Fibroblast of lung (primary cell): ENCODE results near the gene TAS1R1.

Experiments used
- EZH2 ChIP-seq: IDR thresholded peaks from 2 replicates; pipeline ENCODE4 v1.5.1; 2012; ENCODE audit warnings: low read length, control low read depth, mild to moderate bottlenecking; ENCODE audit errors: missing control alignments
- TF ChIP-seq, protein P1 (sequence below), 2 donors: IDR thresholded peaks in 1 of 2; conservative IDR thresholded peaks in 1 of 2; 1 replicate in 1 of 2; 2 replicates in 1 of 2; pipeline ENCODE4 v1.5.1; 2011 to 2012; ENCODE audit warnings: low read length in 2 of 2, control low read depth in 1 of 2, inconsistent platforms in 1 of 2, low read depth in 1 of 2, mild to moderate bottlenecking in 1 of 2

DNA sequence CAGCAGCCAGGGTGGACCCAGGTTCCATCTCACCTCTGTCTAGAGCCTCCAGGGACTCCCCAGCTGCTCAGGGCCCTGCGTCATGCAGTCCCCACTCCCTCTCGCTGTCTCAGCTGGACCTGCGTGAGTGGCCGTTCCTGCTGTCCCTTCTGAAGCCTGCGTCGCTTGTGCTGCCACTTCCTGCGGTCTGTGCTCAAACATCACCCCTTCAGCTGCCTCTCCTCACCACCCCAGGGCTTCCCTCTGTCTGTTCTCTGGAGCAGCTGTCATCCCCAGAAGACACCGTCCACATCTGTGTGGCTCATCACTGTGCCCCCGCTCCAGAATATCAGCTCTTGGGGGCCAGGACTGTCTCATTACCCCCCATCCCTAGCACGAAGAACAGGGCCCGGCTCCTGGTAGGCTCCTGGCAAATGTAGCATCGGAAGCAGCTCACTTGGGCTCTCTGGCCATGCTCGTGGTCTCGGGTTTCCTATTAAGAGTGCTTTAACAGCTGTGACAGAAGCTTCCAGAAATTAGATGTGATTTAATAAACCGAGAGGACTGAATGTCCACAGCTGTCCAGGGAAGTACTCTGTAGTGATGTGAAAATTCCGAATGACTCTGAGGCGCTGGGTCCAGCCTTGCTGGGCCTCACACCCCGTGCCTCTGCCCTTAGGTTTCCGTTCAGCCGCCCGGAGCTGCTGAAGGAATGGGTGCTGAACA lies 72.9 kb downstream of the TAS1R1 start:
- TF ChIP-seq, protein P1, sequence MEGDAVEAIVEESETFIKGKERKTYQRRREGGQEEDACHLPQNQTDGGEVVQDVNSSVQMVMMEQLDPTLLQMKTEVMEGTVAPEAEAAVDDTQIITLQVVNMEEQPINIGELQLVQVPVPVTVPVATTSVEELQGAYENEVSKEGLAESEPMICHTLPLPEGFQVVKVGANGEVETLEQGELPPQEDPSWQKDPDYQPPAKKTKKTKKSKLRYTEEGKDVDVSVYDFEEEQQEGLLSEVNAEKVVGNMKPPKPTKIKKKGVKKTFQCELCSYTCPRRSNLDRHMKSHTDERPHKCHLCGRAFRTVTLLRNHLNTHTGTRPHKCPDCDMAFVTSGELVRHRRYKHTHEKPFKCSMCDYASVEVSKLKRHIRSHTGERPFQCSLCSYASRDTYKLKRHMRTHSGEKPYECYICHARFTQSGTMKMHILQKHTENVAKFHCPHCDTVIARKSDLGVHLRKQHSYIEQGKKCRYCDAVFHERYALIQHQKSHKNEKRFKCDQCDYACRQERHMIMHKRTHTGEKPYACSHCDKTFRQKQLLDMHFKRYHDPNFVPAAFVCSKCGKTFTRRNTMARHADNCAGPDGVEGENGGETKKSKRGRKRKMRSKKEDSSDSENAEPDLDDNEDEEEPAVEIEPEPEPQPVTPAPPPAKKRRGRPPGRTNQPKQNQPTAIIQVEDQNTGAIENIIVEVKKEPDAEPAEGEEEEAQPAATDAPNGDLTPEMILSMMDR (conservative IDR thresholded peaks at IDR 0.05 in 1 of 2, IDR thresholded peaks at IDR 0.05 in 1 of 2; ENCODE audit: low read depth in 1 of 2, low read length in 2 of 2): no peak
- no peak for TF ChIP-seq EZH2
